Measurements from ENCODE around the gene TMEM26.

TMEM26 gene

GRCh38 chr10:61452655-61453641, at the start of gene TMEM26:
Gene TMEM26, minus strand, starts transcription at chr10:61453381. Its CDS starts 300 bp downstream, at chr10:61453081.
- DNase-seq = no peak

DNA sequence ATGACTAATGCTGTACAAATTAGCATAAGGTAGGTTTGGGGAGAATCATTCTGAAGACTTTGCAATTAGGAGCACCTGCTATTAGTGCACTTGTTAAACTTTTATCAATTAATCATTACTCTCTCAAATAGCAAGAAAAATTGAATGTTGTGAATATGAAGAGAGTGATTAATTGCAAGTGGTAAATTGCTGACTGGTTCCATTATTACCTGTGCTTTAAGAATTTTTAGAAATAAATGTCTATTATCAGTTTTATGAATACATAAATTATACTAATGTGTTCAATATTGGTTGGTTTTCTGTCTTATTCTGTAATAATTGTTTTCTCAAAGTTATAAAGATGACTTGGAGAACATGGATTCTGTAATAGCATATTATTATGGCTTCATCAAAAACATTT, 47.3 kb upstream of the TMEM26 start:
- DNase-seq = no peak

GRCh38 chr10:61492364-61492995, 39.3 kb upstream of the TMEM26 start:
- DNase-seq = no peak

DNA sequence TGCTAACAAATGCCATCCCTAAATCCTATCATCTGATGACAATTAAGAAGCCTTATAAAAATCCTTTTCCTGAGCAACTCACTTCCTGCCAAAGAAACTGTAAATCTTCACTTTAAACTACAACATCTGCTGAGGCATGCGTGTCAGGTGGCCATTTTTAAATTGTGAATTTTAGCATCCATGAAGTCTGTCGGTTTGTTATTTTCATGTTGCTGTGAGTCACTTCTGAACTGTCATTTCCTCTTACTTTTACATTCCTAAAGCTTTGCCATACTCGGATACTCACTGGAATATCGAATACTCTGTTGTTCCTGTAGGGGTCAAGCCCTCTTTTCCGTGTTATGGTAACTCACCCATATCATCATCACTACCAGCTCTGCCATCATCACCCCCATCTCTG, 34.3 kb upstream of the TMEM26 start:
- DNase-seq = no peak

DNA sequence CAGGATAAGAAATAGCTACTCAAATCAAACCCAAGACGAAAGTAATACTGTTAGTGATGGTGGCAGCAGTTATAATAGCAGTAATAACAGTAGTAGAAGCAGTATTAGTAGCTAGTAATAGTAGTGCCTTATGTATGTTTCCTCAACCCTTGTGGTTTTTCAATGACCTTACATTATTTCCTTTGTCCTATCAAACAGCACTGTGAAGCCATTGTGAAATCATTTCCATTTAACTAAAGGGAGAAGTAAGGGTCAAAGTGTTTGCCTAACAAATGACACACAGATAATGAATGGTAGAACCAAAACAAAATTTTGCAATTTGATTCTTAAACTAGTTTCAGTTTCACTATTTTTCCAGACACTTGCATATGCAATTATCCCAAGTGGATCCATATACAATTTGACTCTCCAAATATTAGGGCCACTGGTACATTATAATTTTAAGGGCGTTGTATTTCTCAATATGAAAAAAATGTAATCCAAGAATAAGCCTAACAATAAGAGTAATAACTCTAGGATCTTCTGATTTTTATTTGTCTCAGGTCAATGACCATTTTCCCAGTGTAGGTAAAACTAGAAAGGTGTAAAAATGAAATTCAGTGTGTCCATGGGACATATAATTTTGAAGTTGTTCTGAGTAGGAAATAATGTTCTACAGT, 33.7 kb upstream of the TMEM26 start:
- peak; percentile 1 for DNase-seq

DNA sequence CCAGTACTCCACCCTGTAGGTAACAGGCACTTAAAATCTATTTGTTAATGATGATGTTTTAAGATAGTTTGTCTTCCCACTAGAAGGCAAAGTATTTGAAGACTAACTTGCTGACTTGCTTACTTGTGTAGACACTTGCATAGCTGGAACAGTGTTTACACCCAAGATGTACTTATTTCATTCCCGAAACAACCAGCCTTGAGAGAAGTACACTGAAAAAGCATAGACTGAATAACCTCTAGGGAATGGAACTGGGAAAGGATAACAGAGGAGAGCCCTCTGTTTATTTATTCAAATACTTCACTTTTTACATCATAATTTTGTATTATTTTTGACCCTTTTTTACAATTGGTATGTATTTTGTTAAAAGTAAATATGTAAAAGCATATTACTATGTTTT, 33.1 kb upstream of the TMEM26 start:
- no peak for DNase-seq

DNA sequence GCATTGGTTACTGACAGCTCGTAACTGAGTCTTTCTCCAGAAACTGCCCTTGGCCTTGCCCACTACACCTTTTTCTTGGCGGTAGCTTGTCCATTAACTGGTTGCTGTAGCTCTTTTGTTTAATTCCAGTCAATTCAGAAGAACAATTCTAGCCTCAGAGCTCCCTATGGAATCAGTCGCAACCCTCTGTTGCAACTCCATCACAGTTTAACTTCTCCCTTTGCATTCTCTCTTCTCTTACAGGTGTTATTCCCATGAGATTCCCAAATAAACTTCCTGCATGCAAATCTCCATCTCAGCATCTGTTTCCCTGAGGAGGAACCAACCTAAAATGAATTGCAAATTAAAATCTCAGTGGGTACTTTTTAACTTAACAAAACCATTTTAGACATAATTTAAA, 28.4 kb upstream of the TMEM26 start:
- DNase-seq = no peak

- DNase-seq = no peak
These were observed 27.0 kb upstream of the TMEM26 start for GRCh38 chr10:61480208-61480607.

DNA sequence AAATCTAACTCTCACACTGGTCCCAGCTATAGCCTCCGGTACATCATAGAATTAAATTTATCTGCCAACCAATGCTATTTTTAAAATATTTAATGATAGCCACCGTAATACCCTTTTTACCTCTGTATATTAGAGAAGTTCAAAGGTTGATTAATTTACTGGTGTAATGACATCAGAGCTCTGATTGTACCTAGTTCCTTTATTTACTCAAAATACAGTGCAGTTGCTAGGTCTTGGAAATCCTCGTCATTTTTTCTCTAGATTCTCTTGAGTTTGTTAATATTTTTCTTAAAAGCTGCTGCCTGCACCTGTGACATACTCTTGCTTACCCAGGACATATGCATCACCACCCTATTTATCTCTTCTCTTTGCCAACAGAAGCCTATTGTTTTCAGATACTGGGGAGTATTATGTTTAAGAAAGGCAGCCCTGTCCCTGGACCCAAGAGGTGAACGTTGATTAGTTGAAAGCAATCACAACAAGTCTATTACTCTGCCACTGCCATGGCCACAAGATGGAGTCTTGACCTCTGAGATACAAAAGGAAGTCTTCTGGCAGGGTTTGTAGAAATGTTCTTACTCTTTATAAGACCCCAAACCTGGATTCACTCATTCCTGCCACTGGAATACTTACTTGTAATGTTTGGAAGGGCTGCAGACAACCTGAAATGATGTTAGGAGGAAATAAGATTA, 25.6 kb upstream of the TMEM26 start:
- DNase-seq = no peak

- DNase-seq = no peak
These were observed 24.3 kb upstream of the TMEM26 start for GRCh38 chr10:61477451-61477850.

GRCh38 chr10:61476529-61476928, 23.3 kb upstream of the TMEM26 start:
- DNase-seq = no peak

GRCh38 chr10:61475449-61475873, 22.3 kb upstream of the TMEM26 start:
- DNase-seq = no peak

DNA sequence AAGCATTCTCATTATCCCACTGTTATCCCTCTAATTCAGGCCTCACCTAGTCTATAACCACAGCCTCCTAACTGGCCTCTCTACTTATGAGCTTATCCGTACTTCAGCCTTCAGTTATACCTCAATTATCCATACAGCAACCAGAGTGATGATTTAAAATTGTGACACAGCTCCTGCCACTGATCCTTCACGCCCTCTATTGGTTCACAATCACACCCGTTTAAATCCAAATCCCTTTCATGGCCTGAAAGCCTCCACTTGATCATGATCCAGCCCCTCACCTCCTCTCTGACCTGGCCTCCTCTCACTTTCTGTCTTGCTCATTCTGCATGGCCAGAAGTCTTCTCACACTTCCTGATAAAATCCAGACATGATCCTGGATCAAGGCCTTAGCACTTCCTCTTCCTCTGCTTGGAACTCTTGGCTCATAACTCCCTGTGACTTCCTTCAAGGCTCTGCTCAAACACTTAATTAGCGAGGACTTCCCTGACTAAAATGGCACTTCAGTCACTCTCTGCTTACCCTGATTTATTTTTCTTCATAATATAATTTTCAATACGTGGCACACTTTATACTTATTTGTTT, 19.0 kb upstream of the TMEM26 start:
- no peak for DNase-seq

DNA sequence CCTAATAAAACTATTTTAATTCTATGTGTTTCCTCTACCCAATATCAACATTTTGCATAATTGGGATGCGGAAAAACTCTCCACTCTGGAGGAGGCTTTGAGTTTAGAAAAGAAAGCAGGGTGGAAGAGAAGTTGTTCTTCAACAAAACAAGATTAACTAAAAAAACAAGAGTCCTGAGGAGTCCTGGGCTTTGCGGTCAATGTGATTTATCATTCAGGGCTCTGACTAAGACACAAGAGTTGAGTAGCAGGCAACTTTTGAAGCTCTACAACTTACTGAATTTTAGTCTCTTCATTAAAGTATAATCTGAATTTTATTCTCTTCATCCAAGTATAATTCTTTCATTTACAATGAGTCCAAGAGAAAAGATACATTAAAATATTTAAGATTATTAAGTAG, 18.3 kb upstream of the TMEM26 start:
- no peak for DNase-seq

DNA sequence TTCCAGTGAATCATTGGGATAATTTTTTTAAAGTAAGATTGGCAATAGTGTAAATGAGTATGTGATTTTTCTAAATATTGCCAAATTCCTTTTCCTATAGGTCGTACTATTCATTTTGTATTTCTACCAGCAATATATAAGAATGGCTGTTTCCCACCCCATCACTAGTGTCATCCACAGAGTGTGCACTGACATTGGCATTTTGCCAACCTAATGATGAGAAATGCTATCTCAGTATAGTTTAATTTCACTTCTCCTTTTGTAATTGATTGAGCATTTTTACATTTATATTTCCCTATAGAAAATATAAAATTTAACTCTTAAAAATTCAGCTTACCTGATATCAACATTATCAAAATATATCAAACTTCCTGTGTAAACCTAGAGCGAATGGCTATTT, 17.6 kb upstream of the TMEM26 start:
- DNase-seq = no peak

- no peak for DNase-seq
These were observed 12.9 kb upstream of the TMEM26 start for GRCh38 chr10:61465901-61466632.

DNA sequence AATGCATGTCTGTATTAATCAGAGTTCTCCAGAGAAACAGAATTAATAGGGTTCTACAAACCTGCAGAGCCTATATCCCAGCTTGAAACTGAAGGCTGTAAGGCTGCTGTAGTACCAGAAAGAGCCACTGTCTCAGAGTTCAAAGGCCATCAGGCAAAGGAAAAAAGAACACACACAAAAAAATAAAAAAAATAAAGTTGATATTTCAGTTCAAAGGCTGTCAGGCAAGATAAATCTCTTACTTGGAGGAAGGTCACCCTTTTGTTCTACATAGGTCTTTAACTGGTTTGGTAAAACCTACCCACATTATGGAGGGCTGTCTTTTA, 12.0 kb upstream of the TMEM26 start:
- DNase-seq = no peak

DNA sequence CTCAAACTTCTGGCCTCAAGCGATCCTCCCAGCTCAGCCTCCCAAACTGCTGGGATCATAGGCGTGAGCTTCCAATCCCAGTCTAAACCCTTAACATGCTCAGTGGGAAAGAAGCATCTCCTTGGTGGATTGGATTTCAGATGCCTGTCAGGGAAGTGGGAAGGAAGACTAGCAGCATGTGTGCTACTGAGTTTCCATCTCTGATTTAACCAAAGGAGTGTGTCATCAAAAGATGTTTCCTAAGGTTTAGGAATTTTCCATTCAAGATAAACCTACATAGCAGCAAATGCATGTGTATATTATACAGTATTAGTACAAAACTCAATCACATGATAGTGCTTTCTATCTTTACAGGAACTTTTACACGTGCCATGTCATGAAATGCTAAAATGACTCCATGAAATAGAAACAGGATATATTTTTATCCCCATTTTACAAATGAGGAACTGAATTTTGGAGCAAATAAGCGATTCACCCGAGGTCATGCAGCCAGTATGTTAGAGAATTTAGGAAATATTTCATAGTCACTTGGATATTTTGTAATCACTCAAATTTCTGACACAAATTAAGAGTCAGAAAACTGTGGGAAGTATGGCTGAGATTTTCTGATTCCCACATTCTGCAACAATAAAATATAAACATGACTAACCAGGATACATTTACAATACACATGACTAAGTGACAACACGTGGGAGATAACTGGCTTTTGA, 11.4 kb upstream of the TMEM26 start:
- no peak for DNase-seq

DNA sequence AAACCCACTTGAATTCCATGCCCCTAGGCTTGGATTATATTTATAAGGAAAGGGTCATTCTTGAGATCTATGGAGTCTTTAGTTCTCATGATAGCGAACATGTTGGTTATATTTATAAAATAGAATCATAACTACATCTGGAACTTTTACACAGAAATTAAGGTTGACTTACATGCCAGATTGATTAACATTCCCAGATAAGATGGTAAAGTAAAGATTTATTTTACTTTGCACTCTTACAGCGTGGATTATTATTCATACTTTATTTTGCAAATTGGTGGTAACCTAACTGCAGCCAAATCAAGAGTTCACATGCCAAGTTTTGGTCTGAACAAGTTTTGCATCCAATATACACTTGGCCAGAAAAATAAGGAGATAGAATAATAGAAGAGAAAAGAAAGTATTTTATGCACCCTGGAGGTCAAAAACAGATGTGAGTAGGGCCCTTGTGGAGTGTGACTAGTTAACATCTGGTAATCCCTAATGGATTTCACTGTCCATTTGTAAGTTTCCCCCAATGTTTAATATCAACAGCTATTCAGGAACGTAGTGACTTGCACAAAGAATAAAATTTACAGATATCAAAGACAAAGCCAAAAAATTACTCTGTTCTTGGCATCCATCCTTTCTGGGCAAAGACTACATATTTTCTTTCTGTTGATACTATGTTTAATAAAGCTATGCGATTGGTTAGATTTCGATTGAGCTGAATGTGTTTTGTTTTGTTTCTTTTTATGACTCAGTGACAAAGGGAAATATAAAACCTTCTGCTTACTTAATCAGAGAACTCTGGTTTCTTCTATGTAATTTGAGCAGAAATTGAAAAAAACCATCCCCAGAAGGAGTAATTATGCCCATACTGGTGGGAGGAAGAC, 10.1 kb upstream of the TMEM26 start:
- no peak for DNase-seq

DNA sequence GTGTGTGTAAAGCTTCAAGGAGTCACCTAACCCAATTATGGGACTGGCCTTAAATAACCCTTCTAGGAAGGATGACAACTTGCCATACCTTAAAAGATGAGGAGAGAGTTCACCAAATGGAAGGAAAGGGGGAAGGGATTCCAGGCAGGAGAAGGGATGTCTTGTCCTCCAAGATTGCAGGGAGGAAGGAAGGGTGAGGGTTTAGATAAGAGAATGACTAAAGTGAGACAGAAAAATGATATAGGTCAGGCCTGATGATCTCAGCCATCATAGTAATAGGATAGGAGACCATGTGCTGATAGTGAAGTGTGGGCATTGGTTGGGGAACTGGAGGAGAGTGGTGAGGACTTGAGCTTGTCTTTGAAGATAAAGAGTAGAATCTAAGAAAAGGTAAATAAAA, 7.7 kb upstream of the TMEM26 start:
- DNase-seq = no peak
